ENCODE results near the gene SLC6A8. TPM values are rescaled to one million over a fixed set of nuclear protein-coding genes. Genes with fewer than 3 reads are reported as not detected.
A peak's percentile ranks its signal among the peaks of the same experiment; 100 is the strongest.

The SLC6A8 gene
- total and polyA plus RNA-seq, 7 experiments from 2014 or later: 0.10 to 2.6 (median 0.74) TPM; not detected in 1

GRCh38 chrX:153706799-153707198, 19.1 kb downstream of the SLC6A8 start:
- H3K9me3 Mint-ChIP-seq: peaks cover 0 to 2% (median 0%) of the 10 kb centered on the region in 11 donors
- ChIA-PET CTCF (no interaction called here), POLR2A (no interaction called here)
- intact Hi-C loops (cut with micrococcal nuclease): no loop called here
- peaks cover 0 to 2% (median 0%) of the 10 kb centered on the region in 5 donors for H3K36me3 Mint-ChIP-seq
- no peaks in the 10 kb centered on the region for H3K27me3 Mint-ChIP-seq
- Histone ChIP-seq H3K4me1 (ENCODE audit: control insufficient read depth in 2 of 2, insufficient read depth in 2 of 2, low read length in 2 of 2) (no peaks in the 10 kb centered on the region), H3K9me3 (ENCODE audit: control insufficient read depth in 2 of 3, low read length in 3 of 3) (no peaks in the 10 kb centered on the region), H3K36me3 (ENCODE audit: control insufficient read depth in 2 of 3, insufficient read depth in 3 of 3, low read length in 3 of 3) (peaks cover 0 to 49% (median 0%) of the 10 kb centered on the region in 3 experiments), H3K4me3 (ENCODE audit: low read length) (no peak overlapping the region), H3K27ac (ENCODE audit: low read depth, low read length) (no peak overlapping the region), H3K27me3 (ENCODE audit: control insufficient read depth in 2 of 2, insufficient read depth in 2 of 2, low read length in 2 of 2) (no peaks in the 10 kb centered on the region)
- DNase-seq (no peak), ATAC-seq (no peak)
- peak overlapping the region in 2 of 9 donors; percentile 19 to 80 for H3K27ac Mint-ChIP-seq
- peaks cover 0 to 11% (median 6%) of the 10 kb centered on the region in 7 donors for H3K4me1 Mint-ChIP-seq
- no peak overlapping the region for H3K4me3 Mint-ChIP-seq

- ChIA-PET CTCF (no interaction called here), POLR2A (no interaction called here)
- peaks cover 0 to 2% (median 0%) of the 10 kb centered on the region in 11 donors for H3K9me3 Mint-ChIP-seq
- peaks cover 0 to 11% (median 6%) of the 10 kb centered on the region in 7 donors for H3K4me1 Mint-ChIP-seq
- H3K36me3 Mint-ChIP-seq: peaks cover 0 to 2% (median 0%) of the 10 kb centered on the region in 5 donors
- Histone ChIP-seq H3K4me1 (ENCODE audit: control insufficient read depth in 2 of 2, insufficient read depth in 2 of 2, low read length in 2 of 2) (no peaks in the 10 kb centered on the region), H3K27ac (ENCODE audit: low read depth, low read length) (no peak overlapping the region), H3K9me3 (ENCODE audit: control insufficient read depth in 2 of 3, low read length in 3 of 3) (no peaks in the 10 kb centered on the region), H3K27me3 (ENCODE audit: control insufficient read depth in 2 of 2, insufficient read depth in 2 of 2, low read length in 2 of 2) (no peaks in the 10 kb centered on the region), H3K4me3 (ENCODE audit: low read length) (no peak overlapping the region), H3K36me3 (ENCODE audit: control insufficient read depth in 2 of 3, insufficient read depth in 3 of 3, low read length in 3 of 3) (peaks cover 0 to 42% (median 0%) of the 10 kb centered on the region in 3 experiments)
- no peak overlapping the region for H3K4me3 Mint-ChIP-seq
- intact Hi-C loops (cut with micrococcal nuclease): no loop called here
- no peak for ATAC-seq
- no peaks in the 10 kb centered on the region for H3K27me3 Mint-ChIP-seq
- no peak for DNase-seq
- H3K27ac Mint-ChIP-seq: peak overlapping the region in 1 of 9 donors; percentile 25
These were observed 19.7 kb downstream of the SLC6A8 start for GRCh38 chrX:153707406-153707805.

- Histone ChIP-seq H3K4me1 (ENCODE audit: control insufficient read depth in 2 of 2, insufficient read depth in 2 of 2, low read length in 2 of 2) (no peaks in the 10 kb centered on the region), H3K27me3 (ENCODE audit: control insufficient read depth in 2 of 2, insufficient read depth in 2 of 2, low read length in 2 of 2) (no peaks in the 10 kb centered on the region), H3K27ac (ENCODE audit: low read depth, low read length) (peak overlapping the region; percentile 7), H3K36me3 (ENCODE audit: control insufficient read depth in 2 of 3, insufficient read depth in 3 of 3, low read length in 3 of 3) (peaks cover 0 to 36% (median 0%) of the 10 kb centered on the region in 3 experiments), H3K4me3 (ENCODE audit: low read length) (no peak overlapping the region), H3K9me3 (ENCODE audit: control insufficient read depth in 2 of 3, low read length in 3 of 3) (no peaks in the 10 kb centered on the region)
- ChIA-PET POLR2A (interaction anchor here (0.6 kb wide), 1 partner anchor 52 kb away, joined by 5 read pairs; no protein-coding TSS in a partner anchor), CTCF (no interaction called here)
- Mint-ChIP-seq H3K36me3 (peaks cover 0 to 4% (median 3%) of the 10 kb centered on the region in 5 donors), H3K27ac (peak overlapping the region in 3 of 9 donors; percentile 49 to 72 (median 54)), H3K4me1 (peaks cover 0 to 11% (median 6%) of the 10 kb centered on the region in 7 donors), H3K4me3 (no peak overlapping the region), H3K9me3 (peaks cover 0 to under 1% (median 0%) of the 10 kb centered on the region in 11 donors), H3K27me3 (no peaks in the 10 kb centered on the region)
- ATAC-seq: peak; percentile 76
- intact Hi-C loops (cut with micrococcal nuclease): no loop called here
- peak in 7 of 9 donors; percentile 12 to 45 (median 32) for DNase-seq
These were observed 20.7 kb downstream of the SLC6A8 start for GRCh38 chrX:153708415-153708814.

- ChIA-PET CTCF (no interaction called here), POLR2A (no interaction called here)
- H3K27me3 ChIP-seq (ENCODE audit: control insufficient read depth in 2 of 2, insufficient read depth in 2 of 2, low read length in 2 of 2): no peaks in the 10 kb centered on the region
- H3K27ac ChIP-seq (ENCODE audit: low read depth, low read length): no peak overlapping the region
- Mint-ChIP-seq H3K27ac (no peak overlapping the region), H3K4me1 (peaks cover 0 to 11% (median 6%) of the 10 kb centered on the region in 7 donors), H3K36me3 (peaks cover 0 to 7% (median 5%) of the 10 kb centered on the region in 5 donors), H3K4me3 (no peak overlapping the region), H3K27me3 (no peaks in the 10 kb centered on the region), H3K9me3 (no peaks in the 10 kb centered on the region)
- no peak overlapping the region for H3K4me3 ChIP-seq (ENCODE audit: low read length)
- H3K4me1 ChIP-seq (ENCODE audit: control insufficient read depth in 2 of 2, insufficient read depth in 2 of 2, low read length in 2 of 2): no peaks in the 10 kb centered on the region
- H3K9me3 ChIP-seq (ENCODE audit: control insufficient read depth in 2 of 3, low read length in 3 of 3): no peaks in the 10 kb centered on the region
- peaks cover 0 to 34% (median 4%) of the 10 kb centered on the region in 3 experiments for H3K36me3 ChIP-seq (ENCODE audit: control insufficient read depth in 2 of 3, insufficient read depth in 3 of 3, low read length in 3 of 3)
- intact Hi-C loops (cut with micrococcal nuclease): no loop called here
- DNase-seq: no peak
- ATAC-seq: no peak
These were observed 22.3 kb downstream of the SLC6A8 start for GRCh38 chrX:153709726-153710674.

- H3K36me3 ChIP-seq (ENCODE audit: control insufficient read depth in 2 of 3, insufficient read depth in 3 of 3, low read length in 3 of 3): peaks cover 0 to 62% (median 12%) of the 10 kb centered on the region in 3 experiments
- no peak overlapping the region for H3K4me3 ChIP-seq (ENCODE audit: low read length)
- Mint-ChIP-seq H3K27ac (peak overlapping the region in 1 of 9 donors; percentile 9), H3K27me3 (no peaks in the 10 kb centered on the region), H3K4me3 (no peak overlapping the region), H3K36me3 (peaks cover 0 to 13% (median 7%) of the 10 kb centered on the region in 5 donors), H3K4me1 (peaks cover 0 to 12% (median 7%) of the 10 kb centered on the region in 7 donors), H3K9me3 (no peaks in the 10 kb centered on the region)
- no peak overlapping the region for H3K27ac ChIP-seq (ENCODE audit: low read depth, low read length)
- ATAC-seq (no peak), DNase-seq (no peak)
- H3K9me3 ChIP-seq (ENCODE audit: control insufficient read depth in 2 of 3, low read length in 3 of 3): no peaks in the 10 kb centered on the region
- ChIA-PET CTCF (no interaction called here), POLR2A (no interaction called here)
- intact Hi-C loops (cut with micrococcal nuclease): no loop called here
- no peaks in the 10 kb centered on the region for H3K27me3 ChIP-seq (ENCODE audit: control insufficient read depth in 2 of 2, insufficient read depth in 2 of 2, low read length in 2 of 2)
- H3K4me1 ChIP-seq (ENCODE audit: control insufficient read depth in 2 of 2, insufficient read depth in 2 of 2, low read length in 2 of 2): no peaks in the 10 kb centered on the region
These were observed 26.5 kb downstream of the SLC6A8 start for GRCh38 chrX:153714256-153714655.

- no peak for DNase-seq
- Mint-ChIP-seq H3K4me1 (peaks cover 5 to 27% (median 20%) of the 10 kb centered on the region in 7 donors), H3K27me3 (no peaks in the 10 kb centered on the region), H3K27ac (no peak overlapping the region), H3K4me3 (no peak overlapping the region), H3K9me3 (no peaks in the 10 kb centered on the region), H3K36me3 (peaks cover 0 to 24% (median 9%) of the 10 kb centered on the region in 5 donors)
- peaks cover 0 to 65% (median 12%) of the 10 kb centered on the region in 3 experiments for H3K36me3 ChIP-seq (ENCODE audit: control insufficient read depth in 2 of 3, insufficient read depth in 3 of 3, low read length in 3 of 3)
- intact Hi-C loops (cut with micrococcal nuclease): no loop called here
- no peak overlapping the region for H3K27ac ChIP-seq (ENCODE audit: low read depth, low read length)
- ATAC-seq: no peak
- no peaks in the 10 kb centered on the region for H3K9me3 ChIP-seq (ENCODE audit: control insufficient read depth in 2 of 3, low read length in 3 of 3)
- H3K4me1 ChIP-seq (ENCODE audit: control insufficient read depth in 2 of 2, insufficient read depth in 2 of 2, low read length in 2 of 2): peaks cover 2 to 6% of the 10 kb centered on the region in 2 donors
- no peaks in the 10 kb centered on the region for H3K27me3 ChIP-seq (ENCODE audit: control insufficient read depth in 2 of 2, insufficient read depth in 2 of 2, low read length in 2 of 2)
- no peak overlapping the region for H3K4me3 ChIP-seq (ENCODE audit: low read length)
- ChIA-PET CTCF (no interaction called here), POLR2A (no interaction called here)
These were observed 29.7 kb downstream of the SLC6A8 start for GRCh38 chrX:153717445-153717844.
